H1 (cell line): ENCODE measurements around the gene DERL3. TPM values are rescaled to one million over a fixed set of nuclear protein-coding genes. Genes with fewer than 3 reads are reported as not detected.

Experiments used
- EGR1 ChIP-seq: IDR thresholded peaks from 2 replicates; pipeline ENCODE4 v1.6.1; 2011; ENCODE audit warnings: low read depth, low read length, borderline replicate concordance
- MAX ChIP-seq: IDR thresholded peaks from 2 replicates; pipeline ENCODE4 v1.6.1; 2012; ENCODE audit warnings: inconsistent platforms
- polyA plus RNA-seq, 7 experiments: library from polyadenylated mRNA; depleted of rRNA in 3 of 7; stranded (reverse) in 5 of 7; unstranded in 2 of 7; fragments of >200 nt in 5 of 7; fragments of 200-250 nt in 2 of 7; gene quantifications; 1 replicate in 5 of 7; 2 replicates in 1 of 7; 4 replicates in 1 of 7; pipeline versions ENCODE4 v1.2.1 to v1.2.3, GENCODE V29; 2011 to 2013; ENCODE audit warnings: missing spikeins in 2 of 7, mixed read lengths in 2 of 7
- total RNA-seq: library from RNA; stranded (reverse); fragmentation: NEBNext Ultra II Directional; extraction: Animal tissue kit (Norgen Biotek cat#: 25700); gene quantifications from 2 replicates; pipeline ENCODE4 v1.2.1, GENCODE V29; 2021

DERL3 gene
- total and polyA plus RNA-seq, 2 of the 8 experiments (the other 6 are each of a cell fraction or from before 2014, with no cell fraction given): 8.7 to 19.5 TPM

- TF ChIP-seq MAX (no peak), EGR1 (no peak)
These were observed 16.6 kb downstream of the DERL3 start (continued) for GRCh38 chr22:23822101-23822671.
